GM12878 (cell line): ENCODE data around the gene MLPH. TPM values are rescaled to one million over a fixed set of nuclear protein-coding genes. Genes with fewer than 3 reads are reported as not detected.

Source experiments
- ATAC-seq: fragments of 200-7000 bp; cut with Tn5 transposase; 3 replicates; pipeline ENCODE4 v1.9.1; 2020; ENCODE audit warnings: mild to moderate bottlenecking, moderate library complexity
- BruUV-seq: library from RNA; stranded (reverse); fragments of 400-500 nt; replicated peaks from 2 replicates; lab custom pipeline; 2021; lab: Mats Ljungman, UMichigan
- CTCF ChIA-PET: fragments of 300-600 bp; sonication (Branson Sonifier 250); formaldehyde crosslinking; extraction: SDS; loops from one replicate; lab custom pipeline; 2021; ENCODE audit warnings: inconsistent platforms; lab: Yijun Ruan, JAX
- POLR2A ChIA-PET: fragments of 350-600 bp; formaldehyde crosslinking; extraction: SDS; loops from one replicate; lab custom pipeline; 2021; ENCODE audit warnings: inconsistent platforms; lab: Charles Lee
- RAD21 ChIA-PET: fragments of 300-600 bp; sonication (Branson Sonifier 250); formaldehyde crosslinking; loops from one replicate; lab custom pipeline; 2023; ENCODE audit warnings: antibody characterized with exemption; ENCODE audit not compliant: unreplicated experiment; lab: Charles Lee
- SMC1A ChIA-PET: fragments of 300-600 bp; sonication (Branson Sonifier 250); formaldehyde crosslinking; loops from one replicate; lab custom pipeline; 2023; ENCODE audit not compliant: unreplicated experiment, uncharacterized antibody; lab: Charles Lee
- DNase-seq: peaks from one replicate; pipeline ENCODE4 v3.0.0-alpha.2; 2011; ENCODE audit warnings: low read depth, low spot score
- FAIRE-seq: peaks from 3 replicates; lab custom pipeline; 2011; peaks lifted over from hg19 to GRCh38; lab: Jason Lieb, UNC
- H2AFZ ChIP-seq: 2 replicates; pipeline ENCODE4 v1.6.0; 2011; ENCODE audit warnings: low read depth, low read length, control low read depth; ENCODE audit not compliant: control insufficient read depth
- H3K27ac ChIP-seq: 2 replicates; pipeline ENCODE4 v1.5.1; 2011; ENCODE audit warnings: control low read depth; ENCODE audit not compliant: control insufficient read depth, insufficient read depth
- H3K27me3 ChIP-seq, 2 experiments: replicated peaks in 1 of 2; 2 replicates each; pipeline versions ENCODE4 v1.6.0 to v1.6.1; 2011; ENCODE audit warnings: low read length in 1 of 2; ENCODE audit not compliant: control insufficient read depth in 2 of 2, insufficient read depth in 2 of 2
- H3K36me3 ChIP-seq, 2 experiments: 2 replicates each; pipeline ENCODE4 v1.5.1; 2011; ENCODE audit warnings: low read length in 1 of 2; ENCODE audit not compliant: control insufficient read depth in 2 of 2, insufficient read depth in 2 of 2
- H3K4me1 ChIP-seq: 2 replicates; pipeline ENCODE4 v1.6.1; 2011; ENCODE audit warnings: mild to moderate bottlenecking, low read length, moderate library complexity, mixed read lengths; ENCODE audit not compliant: control insufficient read depth, insufficient read depth
- H3K4me2 ChIP-seq: 2 replicates; pipeline ENCODE4 v1.6.0; 2011; ENCODE audit warnings: control low read depth; ENCODE audit not compliant: control insufficient read depth, insufficient read depth
- H3K4me3 ChIP-seq: fragments of 200-600 bp; sonication (generic); 2 replicates; pipeline ENCODE4 v1.5.1; 2016
- H3K79me2 ChIP-seq: 2 replicates; pipeline ENCODE4 v1.6.0; 2011; ENCODE audit warnings: low read length; ENCODE audit not compliant: control insufficient read depth, insufficient read depth
- H3K9ac ChIP-seq: 2 replicates; pipeline ENCODE4 v1.8.0; 2011; ENCODE audit warnings: low read length, control low read depth, mixed read lengths; ENCODE audit not compliant: control insufficient read depth, insufficient read depth
- H3K9me3 ChIP-seq: replicated peaks from 3 replicates; pipeline ENCODE4 v1.5.1; 2011; ENCODE audit warnings: mild to moderate bottlenecking, low read length; ENCODE audit not compliant: control insufficient read depth, insufficient read depth
- H4K20me1 ChIP-seq: 2 replicates; pipeline ENCODE4 v1.6.0; 2011; ENCODE audit not compliant: control insufficient read depth, insufficient read depth
- HDAC2 ChIP-seq: fragments of 200-600 bp; sonication (generic); IDR thresholded peaks from 2 replicates; pipeline ENCODE4 v1.6.1; 2017
- NFIC ChIP-seq: IDR thresholded peaks from 2 replicates; pipeline ENCODE4 v1.6.1; 2012; ENCODE audit warnings: low read depth, mild to moderate bottlenecking, inconsistent platforms, low read length, moderate library complexity
- RELA ChIP-seq: fragments of 450-650 bp; IDR thresholded peaks from 2 replicates; pipeline ENCODE4 v1.8.0; 2014; ENCODE audit warnings: borderline replicate concordance; ENCODE audit not compliant: partially characterized antibody
- SIX5 ChIP-seq: IDR thresholded peaks from 2 replicates; pipeline ENCODE4 v1.6.1; 2011; ENCODE audit warnings: mild to moderate bottlenecking, low read depth, low read length, moderate library complexity; ENCODE audit not compliant: severe bottlenecking
- ZNF207 ChIP-seq: fragments of 450-650 bp; IDR thresholded peaks from 2 replicates; pipeline ENCODE4 v1.6.1; 2014; ENCODE audit warnings: antibody characterized with exemption, mild to moderate bottlenecking, borderline replicate concordance
- ZNF592 ChIP-seq: fragments of 450-650 bp; IDR thresholded peaks from 2 replicates; pipeline ENCODE4 v1.6.1; 2017; ENCODE audit warnings: mild to moderate bottlenecking, moderate library complexity
- WGBS: methylation state at CpG from one replicate; pipeline ENCODE4 v1.1.6; 2016; ENCODE audit warnings: low lambda C conversion rate; ENCODE audit not compliant: insufficient replicate concordance, insufficient coverage; ENCODE audit errors: missing lambda C conversion rate; 5-methylcytosine and 5-hydroxymethylcytosine counted together
- in situ Hi-C: fragments of 300-500 bp; cut with MboI; formaldehyde crosslinking; loops from 9 replicates; pipeline ENCODE4 v1.14.3; 2018; ENCODE audit warnings: mixed read lengths
- intact Hi-C: fragments of 100-400 bp; cut with micrococcal nuclease; formaldehyde crosslinking; loops from one replicate; pipeline ENCODE4 v1.14.2; 2022; ENCODE audit not compliant: unreplicated experiment
- polyA plus RNA-seq, 11 experiments: library from polyadenylated mRNA; depleted of rRNA in 4 of 11; unstranded in 6 of 11; stranded (reverse) in 5 of 11; fragments of >200 nt; fragmentation: Nextera tagmentation in 4 of 11; fragmentation: Illumina TruSeq in 1 of 11; extraction: Ambion mirVana in 4 of 11; extraction: Trizol in 1 of 11; gene quantifications; 1 replicate in 1 of 11; 2 replicates in 10 of 11; pipeline versions ENCODE4 v1.2.1 to v1.2.3, GENCODE V29; 2011 to 2016; ENCODE audit warnings: inconsistent platforms in 2 of 11, missing spikeins in 2 of 11, low read depth in 1 of 11
- total RNA-seq, 4 experiments: library from RNA; depleted of rRNA in 3 of 4; stranded (reverse); fragments of >200 nt in 3 of 4; fragmentation: Illumina TruSeq in 1 of 4; extraction: Trizol in 1 of 4; gene quantifications; 2 replicates each; pipeline versions ENCODE4 v1.2.1 to v1.2.3, GENCODE V29; 2013 to 2021

MLPH gene
- total and polyA plus RNA-seq, 10 of the 15 experiments (the other 5 are each of a cell fraction or from before 2014, with no cell fraction given): 0.16 to 0.85 TPM; not detected in 8

- H3K9me3 ChIP-seq: no peaks in the 10 kb centered on the region
- no peak overlapping the region for H3K27ac ChIP-seq
- POLR2A ChIA-PET: interaction anchor here (1.0 to 2.5 kb wide), 3 partner anchors 14 to 27 kb away, joined by 3 to 11 read pairs (median 3); no protein-coding TSS in a partner anchor
- SMC1A ChIA-PET: interaction anchor here (1.1 to 3.5 kb wide), 5 partner anchors 11 to 32 kb away, joined by 3 to 16 read pairs (median 9); no protein-coding TSS in a partner anchor
- intact Hi-C loops (no loop called here), in situ Hi-C loops (no loop called here)
- DNase-seq (no peak), ATAC-seq (no peak), FAIRE-seq (no peak)
- TF ChIP-seq NFIC (no peak), RELA (no peak), SIX5 (no peak), ZNF207 (no peak), HDAC2 (no peak), ZNF592 (no peak)
- RAD21 ChIA-PET: interaction anchor here (0.5 to 2.8 kb wide), 4 partner anchors 11 to 32 kb away, joined by 3 to 13 read pairs (median 8); no protein-coding TSS in a partner anchor
- no peak overlapping the region for H2AFZ ChIP-seq
- BruUV-seq: no TSS peak
- H3K4me3 ChIP-seq: no peak overlapping the region
- H3K36me3 ChIP-seq: no peaks in the 10 kb centered on the region
- H3K4me1 ChIP-seq: peaks cover 6% of the 10 kb centered on the region; the same call in 1 of the 2 replicates
- 63% methylated on average over 13 of the region's 13 CpGs for WGBS
- H3K4me2 ChIP-seq: no peak overlapping the region
- no peak overlapping the region for H3K9ac ChIP-seq
- H3K27me3 ChIP-seq: peaks cover 0 to 3% of the 10 kb centered on the region in 2 experiments; a peak in 1 of 4 replicates
- no peaks in the 10 kb centered on the region for H4K20me1 ChIP-seq
- no peaks in the 10 kb centered on the region for H3K79me2 ChIP-seq
- CTCF ChIA-PET: interaction anchor here (0.7 to 2.8 kb wide), 5 partner anchors 10 to 31 kb away, joined by 3 to 18 read pairs (median 7); no protein-coding TSS in a partner anchor
Measured at GRCh38 chr2:237540223-237540775, 53.2 kb downstream of the MLPH start.
